Epithelial cell of esophagus (primary cell): ENCODE measurements around the gene MPDU1.

ENCODE experiments used
- DNase-seq: peaks from one replicate; pipeline ENCODE4 v3.0.0; 2010; ENCODE audit warnings: low read depth
- H3K4me3 ChIP-seq: 2 replicates; pipeline ENCODE4 v1.5.1; 2011; ENCODE audit warnings: mild to moderate bottlenecking, low read length, control low read depth
- CTCF ChIP-seq: IDR thresholded peaks from 2 replicates; pipeline ENCODE4 v1.5.1; 2011; ENCODE audit warnings: low read depth, mild to moderate bottlenecking, low read length, control low read depth, inconsistent platforms; ENCODE audit not compliant: insufficient read depth; ENCODE audit errors: missing control alignments

MPDU1 gene

DNA sequence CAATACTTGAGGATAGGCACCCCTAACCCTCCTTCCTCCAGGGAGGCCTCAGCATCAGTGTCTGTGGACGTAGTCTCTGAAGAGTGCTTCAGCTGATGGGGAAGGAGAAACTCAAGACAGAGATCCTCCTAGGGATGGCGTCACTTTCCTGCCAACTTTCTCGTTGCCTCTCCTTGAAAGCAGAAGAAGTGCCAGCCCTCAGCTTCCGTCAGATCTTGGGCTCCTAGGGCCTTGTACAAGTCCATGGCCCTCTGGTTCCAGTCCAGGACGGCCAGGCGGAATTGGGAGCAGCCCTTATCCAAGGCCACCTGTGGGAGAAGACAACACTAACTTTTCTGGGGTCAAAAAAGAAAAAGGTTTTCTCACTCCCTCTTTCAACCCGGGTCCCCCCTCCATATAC lies 42.7 kb downstream of the MPDU1 start:
- TF ChIP-seq CTCF, result no peak
- no peak for DNase-seq
- H3K4me3 ChIP-seq, result peak overlapping the region; percentile 84

- DNase-seq, result no peak
- H3K4me3 ChIP-seq, result peak overlapping the region; percentile 84
- no peak for TF ChIP-seq CTCF
Measured at GRCh38 chr17:7626956-7627249, 43.3 kb downstream of the MPDU1 start.

- no peak for TF ChIP-seq CTCF
- H3K4me3 ChIP-seq, result peak within 1 kb of the TSS; percentile 84
- DNase-seq, result peak; percentile 92
Measured at GRCh38 chr17:7627250-7628121, 43.8 kb downstream of the MPDU1 start, which contains the start of gene SAT2. TSS of gene SAT2 (minus strand) at chr17:7627821. CDS start at chr17:7627635, 186 bp downstream.

DNA sequence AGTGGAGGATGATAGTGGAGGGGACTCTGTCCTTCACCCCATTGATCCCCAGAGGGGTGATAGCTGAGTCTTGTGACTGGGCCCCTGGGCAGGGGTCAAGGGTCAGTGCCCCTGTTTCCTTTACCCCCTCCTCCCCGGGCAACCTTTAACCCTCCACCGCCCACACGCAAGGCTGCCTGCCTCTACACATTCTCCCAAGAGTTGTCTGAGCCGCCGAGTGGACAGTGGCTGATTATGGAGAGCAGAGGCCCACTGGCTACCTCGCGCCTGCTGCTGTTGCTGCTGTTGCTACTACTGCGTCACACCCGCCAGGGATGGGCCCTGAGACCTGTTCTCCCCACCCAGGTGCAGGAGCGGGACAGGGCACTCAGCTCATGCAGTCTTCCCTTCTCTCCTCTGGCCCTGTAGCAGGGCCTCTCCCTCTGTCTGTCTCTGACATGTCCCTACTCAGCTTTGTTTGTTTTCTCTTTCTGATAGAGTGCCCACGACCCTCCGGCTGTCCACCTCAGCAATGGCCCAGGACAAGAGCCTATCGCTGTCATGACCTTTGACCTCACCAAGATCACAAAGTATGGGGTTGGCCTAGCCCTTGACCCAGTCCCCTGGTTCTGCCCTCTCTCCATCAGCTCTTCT lies 46.4 kb downstream of the MPDU1 start, which contains the start of gene SHBG:
SHBG (plus strand) TSS at position 197 of the 633 bp plus-strand sequence; CDS start at position 235, 38 bp downstream.
- TF ChIP-seq CTCF, result no peak
- H3K4me3 ChIP-seq, result no peak within 1 kb of the TSS
- DNase-seq, result no peak

DNA sequence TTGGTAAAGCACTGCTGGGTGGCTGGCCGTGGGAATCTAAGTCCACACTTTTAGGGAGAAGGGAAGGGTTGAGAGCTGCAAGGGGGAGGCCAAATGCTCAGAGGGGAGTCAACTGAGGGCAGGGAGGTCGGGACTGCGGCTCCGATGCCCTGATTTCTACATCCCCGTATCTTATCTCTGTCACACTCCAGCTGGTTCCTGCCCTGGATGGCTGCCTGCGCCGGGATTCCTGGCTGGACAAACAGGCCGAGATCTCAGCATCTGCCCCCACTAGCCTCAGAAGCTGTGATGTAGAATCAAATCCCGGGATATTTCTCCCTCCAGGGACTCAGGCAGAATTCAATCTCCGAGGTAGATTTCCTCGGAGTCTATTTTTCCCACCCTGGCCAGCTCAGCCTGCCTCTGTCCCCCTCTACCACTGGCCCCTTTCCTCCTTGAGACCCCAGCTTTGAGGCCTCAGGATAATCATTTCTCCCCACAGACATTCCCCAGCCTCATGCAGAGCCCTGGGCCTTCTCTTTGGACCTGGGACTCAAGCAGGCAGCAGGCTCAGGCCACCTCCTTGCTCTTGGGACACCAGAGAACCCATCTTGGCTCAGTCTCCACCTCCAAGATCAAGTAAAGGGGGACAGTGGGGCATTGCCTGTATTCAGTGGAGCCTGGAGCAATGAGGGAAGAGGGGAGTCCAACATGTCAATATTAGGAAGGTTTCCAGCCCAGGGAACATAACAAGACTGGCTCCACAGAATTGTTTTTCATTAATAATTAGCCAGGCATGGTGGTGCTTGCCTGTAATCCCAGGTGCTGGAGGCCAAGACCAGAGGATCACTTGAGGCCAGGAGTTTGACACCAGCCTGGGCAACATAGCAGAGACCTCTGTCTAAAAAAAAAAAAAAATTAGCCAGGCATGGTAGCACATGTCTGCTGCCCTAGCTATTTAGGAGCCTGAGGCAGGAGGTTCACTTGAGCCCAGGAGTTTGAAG lies 48.0 kb downstream of the MPDU1 start:
- no peak for TF ChIP-seq CTCF
- no peak overlapping the region for H3K4me3 ChIP-seq
- no peak for DNase-seq

GRCh38 chr17:7632492-7632894 lies 48.8 kb downstream of the MPDU1 start:
- DNase-seq, result peak; percentile 74
- H3K4me3 ChIP-seq, result no peak overlapping the region
- TF ChIP-seq CTCF, result peak; percentile 74
